Activated CD4-positive, alpha-beta T cell treated with anti-CD3 and anti-CD28 coated beads for 36 hours (primary cell): ENCODE measurements around the gene KHNYN. TPM values are rescaled to one million over a fixed set of nuclear protein-coding genes. Genes with fewer than 3 reads are reported as not detected.

ENCODE experiments used
- ATAC-seq: fragments of 200-7000 bp; cut with Tn5 transposase; one replicate; pipeline ENCODE4 v1.10.0; 2021; ENCODE audit warnings: mild to moderate bottlenecking, moderate library complexity
- CTCF ChIA-PET: fragments of 350-600 bp; sonication (Branson Sonifier 250); formaldehyde crosslinking; loops from one replicate; lab custom pipeline; 2021; ENCODE audit warnings: antibody characterized with exemption; lab: Charles Lee
- POLR2A ChIA-PET: fragments of 350-600 bp; sonication (Branson Sonifier 250); formaldehyde crosslinking; loops from one replicate; lab custom pipeline; 2021; ENCODE audit warnings: antibody characterized with exemption, inconsistent platforms; lab: Charles Lee
- DNase-seq: peaks from one replicate; pipeline ENCODE4 v3.0.0-alpha.2; 2020
- H3K27ac Mint-ChIP-seq: one replicate; pipeline ENCODE4 v1.8.0; 2021; ENCODE audit warnings: mixed read lengths
- H3K27me3 Mint-ChIP-seq: one replicate; pipeline ENCODE4 v1.8.0; 2021; ENCODE audit warnings: mixed read lengths
- H3K36me3 Mint-ChIP-seq: one replicate; pipeline ENCODE4 v1.8.0; 2021; ENCODE audit warnings: low read depth, mixed read lengths
- H3K4me1 Mint-ChIP-seq: one replicate; pipeline ENCODE4 v1.8.0; 2021; ENCODE audit warnings: mixed read lengths
- H3K4me3 Mint-ChIP-seq: one replicate; pipeline ENCODE4 v1.8.0; 2021; ENCODE audit warnings: mild to moderate bottlenecking, moderate library complexity, mixed read lengths
- H3K9me3 Mint-ChIP-seq: one replicate; pipeline ENCODE4 v1.8.0; 2021; ENCODE audit warnings: low read depth, mixed read lengths
- intact Hi-C, 2 experiments: fragments of 100-400 bp; cut with DNase I in 1 of 2; cut with micrococcal nuclease in 1 of 2; formaldehyde crosslinking; loops; one replicate each; pipeline versions ENCODE4 v1.14.2 to v1.15.1; 2022 to 2024; cut with DNase I, micrococcal nuclease
- total RNA-seq, 2 experiments: library from RNA; stranded (reverse); gene quantifications; one replicate each; pipeline ENCODE4 v1.2.3, GENCODE V29; 2021

KHNYN gene
- total RNA-seq, 2 experiments from 2014 or later = 50.6 to 58.1 TPM

GRCh38 chr14:24392325-24393091 is 37.2 kb upstream of the KHNYN start:
- ATAC-seq (no peak), DNase-seq (no peak)
- H3K27ac Mint-ChIP-seq = no peak overlapping the region
- ChIA-PET POLR2A (no interaction called here), CTCF (no interaction called here)
- H3K4me1 Mint-ChIP-seq = no peaks in the 10 kb centered on the region
- no peak overlapping the region for H3K4me3 Mint-ChIP-seq
- H3K36me3 Mint-ChIP-seq = no peaks in the 10 kb centered on the region
- H3K27me3 Mint-ChIP-seq = peaks cover 10% of the 10 kb centered on the region
- no peaks in the 10 kb centered on the region for H3K9me3 Mint-ChIP-seq
- intact Hi-C loops = no loop called here

GRCh38 chr14:24394275-24394674 is 35.5 kb upstream of the KHNYN start:
- no peak for DNase-seq
- POLR2A ChIA-PET = no interaction called here
- intact Hi-C loops = no loop called here
- Mint-ChIP-seq H3K9me3 (no peaks in the 10 kb centered on the region), H3K27me3 (peaks cover 7% of the 10 kb centered on the region), H3K36me3 (no peaks in the 10 kb centered on the region), H3K4me1 (no peaks in the 10 kb centered on the region), H3K4me3 (no peak overlapping the region), H3K27ac (no peak overlapping the region)
- ATAC-seq = no peak
- CTCF ChIA-PET = interaction anchor here (0.6 to 1.2 kb wide), 2 partner anchors 34 to 37 kb away, joined by 3 read pairs; no protein-coding TSS in a partner anchor

- ChIA-PET POLR2A (no interaction called here), CTCF (interaction anchor here (1.0 to 2.2 kb wide), 7 partner anchors 10 to 62 kb away, joined by 3 to 9 read pairs (median 3); no protein-coding TSS in a partner anchor)
- Mint-ChIP-seq H3K36me3 (no peaks in the 10 kb centered on the region), H3K27ac (no peak overlapping the region), H3K9me3 (no peaks in the 10 kb centered on the region), H3K4me1 (peaks cover 4% of the 10 kb centered on the region), H3K4me3 (no peak overlapping the region), H3K27me3 (peaks cover 9% of the 10 kb centered on the region)
- intact Hi-C loops = no loop called here
- ATAC-seq (no peak), DNase-seq (no peak)
These were observed 33.9 kb upstream of the KHNYN start for GRCh38 chr14:24395609-24396582.

- Mint-ChIP-seq H3K36me3 (no peaks in the 10 kb centered on the region), H3K4me3 (no peak overlapping the region), H3K27me3 (peaks cover 4% of the 10 kb centered on the region), H3K27ac (no peak overlapping the region), H3K4me1 (peaks cover 4% of the 10 kb centered on the region), H3K9me3 (no peaks in the 10 kb centered on the region)
- POLR2A ChIA-PET = no interaction called here
- CTCF ChIA-PET = interaction anchor here (0.8 to 1.3 kb wide), 3 partner anchors 11 to 75 kb away, joined by 3 read pairs; no protein-coding TSS in a partner anchor
- DNase-seq (no peak), ATAC-seq (no peak)
- intact Hi-C loops = no loop called here
These were observed 32.0 kb upstream of the KHNYN start for GRCh38 chr14:24397639-24398292.

GRCh38 chr14:24398293-24398652 is 31.5 kb upstream of the KHNYN start:
- Mint-ChIP-seq H3K9me3 (no peaks in the 10 kb centered on the region), H3K4me1 (peaks cover 4% of the 10 kb centered on the region), H3K27ac (no peak overlapping the region), H3K27me3 (peaks cover 6% of the 10 kb centered on the region), H3K4me3 (no peak overlapping the region), H3K36me3 (no peaks in the 10 kb centered on the region)
- ChIA-PET CTCF (no interaction called here), POLR2A (interaction anchor here (0.8 kb wide), 1 partner anchor 19 kb away, joined by 3 read pairs; no protein-coding TSS in a partner anchor)
- DNase-seq (no peak), ATAC-seq (no peak)
- intact Hi-C loops = no loop called here

- Mint-ChIP-seq H3K27me3 (peaks cover 4% of the 10 kb centered on the region), H3K36me3 (no peaks in the 10 kb centered on the region), H3K4me3 (peak within 1 kb of the TSS; percentile 13), H3K27ac (no peak within 1 kb of the TSS), H3K9me3 (no peaks in the 10 kb centered on the region), H3K4me1 (peaks cover 4% of the 10 kb centered on the region)
- intact Hi-C loops = no loop called here
- peak; percentile 44 for DNase-seq
- ChIA-PET POLR2A (interaction anchor here (0.8 kb wide), 1 partner anchor 20 kb away, joined by 3 read pairs; no protein-coding TSS in a partner anchor), CTCF (interaction anchor here (1.9 kb wide), 1 partner anchor 32 kb away, joined by 8 read pairs; no protein-coding TSS in a partner anchor)
- peak; percentile 76 for ATAC-seq
These were observed 30.9 kb upstream of the KHNYN start, which contains the start of gene NYNRIN for GRCh38 chr14:24398653-24399446. Gene NYNRIN, plus strand, starts transcription at chr14:24399003. Its CDS starts 244 bp downstream, at chr14:24399247.

- H3K36me3 Mint-ChIP-seq = no peaks in the 10 kb centered on the region
- H3K9me3 Mint-ChIP-seq = no peaks in the 10 kb centered on the region
- POLR2A ChIA-PET = no interaction called here
- CTCF ChIA-PET = interaction anchor here (1.9 kb wide), 1 partner anchor 32 kb away, joined by 8 read pairs; no protein-coding TSS in a partner anchor
- ATAC-seq = peak; percentile 10
- H3K4me3 Mint-ChIP-seq = peak overlapping the region; percentile 13
- H3K27ac Mint-ChIP-seq = no peak overlapping the region
- intact Hi-C loops = no loop called here
- H3K27me3 Mint-ChIP-seq = peaks cover 4% of the 10 kb centered on the region
- no peak for DNase-seq
- H3K4me1 Mint-ChIP-seq = peaks cover 4% of the 10 kb centered on the region
These were observed 30.3 kb upstream of the KHNYN start for GRCh38 chr14:24399447-24399822.

GRCh38 chr14:24399999-24400718 is 29.6 kb upstream of the KHNYN start:
- DNase-seq (no peak), ATAC-seq (no peak)
- ChIA-PET POLR2A (no interaction called here), CTCF (interaction anchor here (1.9 kb wide), 1 partner anchor 31 kb away, joined by 8 read pairs; no protein-coding TSS in a partner anchor)
- Mint-ChIP-seq H3K4me1 (peaks cover 4% of the 10 kb centered on the region), H3K27me3 (peaks cover 8% of the 10 kb centered on the region), H3K36me3 (no peaks in the 10 kb centered on the region), H3K9me3 (no peaks in the 10 kb centered on the region), H3K4me3 (peak overlapping the region; percentile 13), H3K27ac (no peak overlapping the region)
- intact Hi-C loops = no loop called here

- ChIA-PET POLR2A (no interaction called here), CTCF (interaction anchor here (1.0 kb wide), 1 partner anchor 37 kb away, joined by 3 read pairs; no protein-coding TSS in a partner anchor)
- intact Hi-C loops = no loop called here
- H3K27ac Mint-ChIP-seq = no peak overlapping the region
- ATAC-seq (no peak), DNase-seq (no peak)
- no peaks in the 10 kb centered on the region for H3K36me3 Mint-ChIP-seq
- peaks cover 8% of the 10 kb centered on the region for H3K27me3 Mint-ChIP-seq
- H3K4me1 Mint-ChIP-seq = peaks cover 4% of the 10 kb centered on the region
- no peaks in the 10 kb centered on the region for H3K9me3 Mint-ChIP-seq
- no peak overlapping the region for H3K4me3 Mint-ChIP-seq
These were observed 27.7 kb upstream of the KHNYN start for GRCh38 chr14:24401810-24402702.
